Measurements from ENCODE around the gene C4orf54.

DNA sequence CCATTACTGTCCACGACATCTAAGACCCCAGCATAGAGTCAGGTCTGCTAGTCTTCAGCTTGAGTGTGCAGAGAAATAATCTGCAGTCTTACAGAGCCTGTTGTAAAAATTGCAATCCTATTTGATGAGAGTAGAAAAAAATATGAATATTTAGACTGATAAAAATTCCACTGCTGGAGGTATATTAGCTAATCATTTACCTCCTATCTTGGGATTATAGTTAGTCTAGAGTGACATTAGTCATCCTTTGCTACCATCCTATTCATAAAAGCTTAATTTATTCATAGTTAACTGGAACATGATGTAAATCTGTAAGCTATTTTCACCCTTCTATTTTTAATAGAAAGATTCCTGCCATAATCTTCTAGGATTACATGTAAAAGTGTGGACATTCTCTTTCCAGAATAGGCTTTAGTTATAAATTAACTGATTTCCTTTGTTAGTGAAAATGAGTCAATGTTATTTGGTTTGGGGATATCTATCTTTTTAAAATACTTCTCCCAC lies 26.7 kb downstream of the C4orf54 start:
- TF ChIP-seq, protein P1, sequence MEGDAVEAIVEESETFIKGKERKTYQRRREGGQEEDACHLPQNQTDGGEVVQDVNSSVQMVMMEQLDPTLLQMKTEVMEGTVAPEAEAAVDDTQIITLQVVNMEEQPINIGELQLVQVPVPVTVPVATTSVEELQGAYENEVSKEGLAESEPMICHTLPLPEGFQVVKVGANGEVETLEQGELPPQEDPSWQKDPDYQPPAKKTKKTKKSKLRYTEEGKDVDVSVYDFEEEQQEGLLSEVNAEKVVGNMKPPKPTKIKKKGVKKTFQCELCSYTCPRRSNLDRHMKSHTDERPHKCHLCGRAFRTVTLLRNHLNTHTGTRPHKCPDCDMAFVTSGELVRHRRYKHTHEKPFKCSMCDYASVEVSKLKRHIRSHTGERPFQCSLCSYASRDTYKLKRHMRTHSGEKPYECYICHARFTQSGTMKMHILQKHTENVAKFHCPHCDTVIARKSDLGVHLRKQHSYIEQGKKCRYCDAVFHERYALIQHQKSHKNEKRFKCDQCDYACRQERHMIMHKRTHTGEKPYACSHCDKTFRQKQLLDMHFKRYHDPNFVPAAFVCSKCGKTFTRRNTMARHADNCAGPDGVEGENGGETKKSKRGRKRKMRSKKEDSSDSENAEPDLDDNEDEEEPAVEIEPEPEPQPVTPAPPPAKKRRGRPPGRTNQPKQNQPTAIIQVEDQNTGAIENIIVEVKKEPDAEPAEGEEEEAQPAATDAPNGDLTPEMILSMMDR (IDR thresholded peaks at IDR 0.05; ENCODE audit: low read length), result no peak
- no peak for TF ChIP-seq EZH2phosphoT487 (IDR thresholded peaks at IDR 0.05; ENCODE audit: low read length)

Data from MM.1S (cell line).